A673 (cell line): ENCODE results near the gene PKNOX2.

Experiments
- CTCF ChIP-seq: fragments of 300-800, 200-600 bp; sonication (generic); conservative IDR thresholded peaks from 2 replicates; pipeline ENCODE4 v1.5.1; 2017; ENCODE audit warnings: low read depth, mild to moderate bottlenecking, antibody characterized with exemption, low read length, moderate library complexity, mixed read lengths
- EZH2 ChIP-seq: fragments of 200-600 bp; sonication (generic); IDR thresholded peaks from 2 replicates; pipeline ENCODE4 v1.6.1; 2017; ENCODE audit warnings: borderline replicate concordance, low read depth, mild to moderate bottlenecking, mixed read lengths, antibody characterized with exemption, low read length; ENCODE audit not compliant: poor library complexity, severe bottlenecking

DNA sequence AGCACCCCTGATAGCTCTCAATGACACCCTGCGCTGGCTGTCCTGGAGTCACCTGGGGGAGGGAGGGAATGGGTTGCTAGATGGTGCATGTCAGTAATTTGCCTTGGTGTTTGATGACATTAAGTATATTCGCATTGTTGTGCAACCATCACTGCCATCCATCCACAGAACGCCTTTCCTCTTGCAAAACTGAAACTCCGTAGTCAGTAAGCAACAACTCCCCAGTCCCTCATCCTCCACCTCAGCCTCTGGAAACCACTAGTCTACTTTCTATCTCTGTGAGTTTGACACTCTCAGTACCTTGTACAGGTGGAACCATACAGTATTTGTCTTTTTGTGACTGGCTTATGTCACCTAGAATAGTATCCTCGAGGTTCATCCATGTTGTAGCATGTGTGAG lies 62.6 kb downstream of the PKNOX2 start:
- TF ChIP-seq CTCF, result no peak
- no peak for TF ChIP-seq EZH2
